Measurements from ENCODE around the gene ZEB2. TPM values are rescaled to one million over a fixed set of nuclear protein-coding genes. Genes with fewer than 3 reads are reported as not detected.

Gene ZEB2
- total and polyA plus RNA-seq, 2 of the 13 experiments (the other 11 are each of a cell fraction or from before 2014, with no cell fraction given) = 0.07 TPM; not detected in 1

- H3K9ac ChIP-seq (ENCODE audit: insufficient read depth, low read depth, low read length) = no peak overlapping the region
- no peaks in the 10 kb centered on the region for H3K36me3 ChIP-seq (replicated peaks in 1 of 2; ENCODE audit: control insufficient read depth in 1 of 2, insufficient read depth in 2 of 2, low read length in 2 of 2)
- peaks cover 6% of the 10 kb centered on the region for H3K4me1 ChIP-seq (ENCODE audit: insufficient read depth, low read length)
- FAIRE-seq = no peak
- intact Hi-C loops (cut with micrococcal nuclease; ENCODE audit: unreplicated experiment) (no loop called here), in situ Hi-C loops (cut with HindIII; ENCODE audit: extremely low pct_ligation_motif_present, low pct_unique_long_range_greater_than_20kb) (no loop called here)
- no peak overlapping the region for H3K27ac ChIP-seq (ENCODE audit: extremely low read length, insufficient read depth, low read length)
- BruUV-seq (replicated peaks) = no TSS peak
- ChIA-PET CTCF (ENCODE audit: low intra/inter-chr PET ratio, low total read pairs) (no interaction called here), POLR2A (no interaction called here)
- DNase-seq (ENCODE audit: low spot score) = no peak
- no peaks in the 10 kb centered on the region for H4K20me1 ChIP-seq (ENCODE audit: insufficient read depth, low read length)
- no peak overlapping the region for H3K4me2 ChIP-seq (ENCODE audit: low read depth, low read length)
- no peaks in the 10 kb centered on the region for H3K79me2 ChIP-seq (ENCODE audit: insufficient read depth, low read length)
- no peak for TF ChIP-seq IRF1 (CRISPR knock-in tag; IDR thresholded peaks at IDR 0.05; ENCODE audit: low read depth)
- TF ChIP-seq RXRA (CRISPR knock-in tag; IDR thresholded peaks at IDR 0.05) = no peak
- TF ChIP-seq ZNF775 (CRISPR knock-in tag; IDR thresholded peaks at IDR 0.05; ENCODE audit: borderline replicate concordance) = no peak
- TF ChIP-seq ZNF225 (CRISPR knock-in tag; IDR thresholded peaks at IDR 0.05) = no peak
- TF ChIP-seq SRSF1 (optimal IDR thresholded peaks at IDR 0.05; ENCODE audit: low read depth, low read length) = no peak
- TF ChIP-seq CENPBD1 (CRISPR knock-in tag; IDR thresholded peaks at IDR 0.05; ENCODE audit: borderline replicate concordance, low read depth) = no peak
- no peak for TF ChIP-seq HHEX (CRISPR knock-in tag; IDR thresholded peaks at IDR 0.05)
- no peak for TF ChIP-seq POGZ (CRISPR knock-in tag; IDR thresholded peaks at IDR 0.05)
- no peak for TF ChIP-seq SATB2 (CRISPR knock-in tag; IDR thresholded peaks at IDR 0.05)
- TF ChIP-seq ADNP (CRISPR knock-in tag; IDR thresholded peaks at IDR 0.05) = no peak
- no peak for TF ChIP-seq EZH2 (conservative IDR thresholded peaks at IDR 0.05; ENCODE audit: low read depth, low read length)
- no peak for TF ChIP-seq ZNF260 (CRISPR knock-in tag; IDR thresholded peaks at IDR 0.05; ENCODE audit: borderline replicate concordance, low read depth)
- TF ChIP-seq SYNCRIP (IDR thresholded peaks at IDR 0.05; ENCODE audit: insufficient read depth, low read depth, low read length) = no peak
- no peak for TF ChIP-seq KMT2B (CRISPR knock-in tag; IDR thresholded peaks at IDR 0.05)
- TF ChIP-seq ZBTB34 (CRISPR knock-in tag; IDR thresholded peaks at IDR 0.05) = no peak
- no peak for TF ChIP-seq ZBTB7A (CRISPR knock-in tag; IDR thresholded peaks at IDR 0.05)
- no peak for TF ChIP-seq BATF2 (CRISPR knock-in tag; IDR thresholded peaks at IDR 0.05)
- no peak for TF ChIP-seq ZC3H13 (CRISPR knock-in tag; IDR thresholded peaks at IDR 0.05)
- TF ChIP-seq GLI4 (CRISPR knock-in tag; IDR thresholded peaks at IDR 0.05; ENCODE audit: borderline replicate concordance) = no peak
- H3K9me3 ChIP-seq (ENCODE audit: low read length) = no peaks in the 10 kb centered on the region
- ATAC-seq = no peak
- no peaks in the 10 kb centered on the region for H3K27me3 ChIP-seq (ENCODE audit: control insufficient read depth in 1 of 2, insufficient read depth in 2 of 2, low read length in 2 of 2)
- H3K4me3 ChIP-seq (replicated peaks in 1 of 3; ENCODE audit: insufficient read depth in 1 of 3, low read depth in 2 of 3, low read length in 3 of 3) = no peak overlapping the region
- no peak overlapping the region for H2AFZ ChIP-seq (ENCODE audit: low read length)
Measured at GRCh38 chr2:144369416-144369815, 150.5 kb downstream of the ZEB2 start.

All from HepG2 (cell line).